Measurements from ENCODE around the gene KIF6.

Gene KIF6

GRCh38 chr6:39590871-39591393, 134.3 kb downstream of the KIF6 start:
- no peak for DNase-seq

GRCh38 chr6:39587080-39587479, 138.1 kb downstream of the KIF6 start:
- DNase-seq, result no peak

GRCh38 chr6:39585641-39586040, 139.6 kb downstream of the KIF6 start:
- no peak for DNase-seq

GRCh38 chr6:39577446-39578165, 147.6 kb downstream of the KIF6 start:
- no peak for DNase-seq

GRCh38 chr6:39576556-39577303, 148.5 kb downstream of the KIF6 start:
- no peak for DNase-seq

- DNase-seq, result no peak
Observed at GRCh38 chr6:39574991-39575390, 150.2 kb downstream of the KIF6 start.

- DNase-seq, result no peak
Observed at GRCh38 chr6:39573541-39573940, 151.7 kb downstream of the KIF6 start.

GRCh38 chr6:39572661-39573340, 152.4 kb downstream of the KIF6 start:
- no peak for DNase-seq

- no peak for DNase-seq
Observed at GRCh38 chr6:39568896-39569295, 156.3 kb downstream of the KIF6 start.

GRCh38 chr6:39567091-39567490, 158.1 kb downstream of the KIF6 start:
- DNase-seq, result no peak

GRCh38 chr6:39566456-39566855, 158.8 kb downstream of the KIF6 start:
- no peak for DNase-seq

GRCh38 chr6:39565956-39566355, 159.3 kb downstream of the KIF6 start:
- no peak for DNase-seq

- no peak for DNase-seq
Observed at GRCh38 chr6:39563566-39564311, 161.5 kb downstream of the KIF6 start.

GRCh38 chr6:39561536-39562266, 163.5 kb downstream of the KIF6 start:
- DNase-seq, result no peak

- DNase-seq, result no peak
Observed at GRCh38 chr6:39560915-39561314, 164.3 kb downstream of the KIF6 start.

- no peak for DNase-seq
Observed at GRCh38 chr6:39558591-39559190, 166.5 kb downstream of the KIF6 start.

- DNase-seq, result no peak
Observed at GRCh38 chr6:39558079-39558478, 167.1 kb downstream of the KIF6 start.

GRCh38 chr6:39555136-39555535, 170.1 kb downstream of the KIF6 start:
- DNase-seq, result no peak

- DNase-seq, result no peak
Observed at GRCh38 chr6:39553860-39554802, 171.1 kb downstream of the KIF6 start.

- DNase-seq, result no peak
Observed at GRCh38 chr6:39553029-39553428, 172.2 kb downstream of the KIF6 start.

GRCh38 chr6:39550191-39550590, 175.0 kb downstream of the KIF6 start:
- DNase-seq, result no peak

All from NCI-H1048 (cell line).